Left renal cortex interstitium (tissue), 4 donors: Measurements from ENCODE around the gene DENND11. TPM values are rescaled to one million over a fixed set of nuclear protein-coding genes. Genes with fewer than 3 reads are reported as not detected.
"Not testable (repeated sequence)": the region's sequence is repeated elsewhere in the genome, so short reads cannot be mapped to it uniquely, and the experiment has no call there.

ENCODE experiments used
- DNase-seq, 4 donors: peaks; one replicate each; pipeline ENCODE4 v3.0.0-alpha.2; 2013; ENCODE audit warnings: low read depth in 4 of 4, low spot score in 2 of 4, missing footprints in 1 of 4
- polyA plus RNA-seq, 4 donors: library from polyadenylated mRNA; unstranded; fragments of 120-200 nt; gene quantifications; one replicate each; pipeline ENCODE4 v1.2.1, GENCODE V29; 2013; ENCODE audit not compliant: insufficient read length in 4 of 4

Gene DENND11
- polyA plus RNA-seq, 4 donors, result 21.9 to 34.2 (median 28.8) TPM

GRCh38 chr7:141709318-141709717, 7.4 kb upstream of the DENND11 start:
- DNase-seq, result no peak

GRCh38 chr7:141708351-141708750, 6.4 kb upstream of the DENND11 start, which contains the start of gene WEE2:
Gene WEE2, plus strand, starts transcription at chr7:141708353. Its CDS starts 406 bp downstream, at chr7:141708759.
- no peak for DNase-seq

GRCh38 chr7:141706239-141707064, 4.5 kb upstream of the DENND11 start:
- no peak for DNase-seq

GRCh38 chr7:141704741-141705140, 2.8 kb upstream of the DENND11 start:
- no peak for DNase-seq

GRCh38 chr7:141704112-141704511, 2.1 kb upstream of the DENND11 start:
- no peak for DNase-seq

GRCh38 chr7:141702892-141703291, 926 bp upstream of the DENND11 start:
- no peak for DNase-seq

GRCh38 chr7:141701489-141702046, 398 bp downstream of the DENND11 start:
- DNase-seq, result no peak

GRCh38 chr7:141700848-141701371, 1.1 kb downstream of the DENND11 start:
- DNase-seq, result no peak

- DNase-seq, result no peak
Measured at GRCh38 chr7:141700296-141700847, 1.6 kb downstream of the DENND11 start.

GRCh38 chr7:141699860-141700259, 2.1 kb downstream of the DENND11 start:
- DNase-seq, result no peak

- no peak for DNase-seq
Measured at GRCh38 chr7:141698247-141699015, 3.5 kb downstream of the DENND11 start.

GRCh38 chr7:141697211-141697871, 4.6 kb downstream of the DENND11 start:
- no peak for DNase-seq

- DNase-seq, result no peak
Measured at GRCh38 chr7:141696348-141696747, 5.6 kb downstream of the DENND11 start.

GRCh38 chr7:141695803-141696289, 6.1 kb downstream of the DENND11 start:
- no peak for DNase-seq

GRCh38 chr7:141693082-141693481, 8.9 kb downstream of the DENND11 start:
- DNase-seq, result no peak

- no peak for DNase-seq
Measured at GRCh38 chr7:141691961-141692360, 10.0 kb downstream of the DENND11 start.

GRCh38 chr7:141691540-141691939, 10.4 kb downstream of the DENND11 start:
- DNase-seq, result no peak

GRCh38 chr7:141689072-141689825, 12.7 kb downstream of the DENND11 start:
- DNase-seq, result not testable (repeated sequence)

- DNase-seq, result no peak
Measured at GRCh38 chr7:141688043-141688442, 13.9 kb downstream of the DENND11 start.
